GM12878 (cell line): Measurements from ENCODE around the gene ZNF581. TPM values are rescaled to one million over a fixed set of nuclear protein-coding genes. Genes with fewer than 3 reads are reported as not detected.

Experiments used
- CBX3 ChIP-seq: fragments of 200-600 bp; sonication (generic); IDR thresholded peaks from 2 replicates; pipeline ENCODE4 v1.6.1; 2016; ENCODE audit warnings: low read depth, borderline replicate concordance
- EED ChIP-seq: sonication (generic); IDR thresholded peaks from 2 replicates; pipeline ENCODE4 v1.6.1; 2016; ENCODE audit warnings: antibody characterized with exemption, low read depth
- EGR1 ChIP-seq, 2 experiments: IDR thresholded peaks; 1 replicate in 1 of 2; 2 replicates in 1 of 2; pipeline ENCODE4 v1.6.1; 2011 to 2012; ENCODE audit warnings: low read depth in 2 of 2, low read length in 2 of 2, borderline replicate concordance in 1 of 2, mild to moderate bottlenecking in 1 of 2, moderate library complexity in 1 of 2
- ETV6 ChIP-seq, 2 experiments: fragments of 450-650 bp in 1 of 2; IDR thresholded peaks in 1 of 2; conservative IDR thresholded peaks in 1 of 2; 2 replicates each; pipeline ENCODE4 v1.6.1; 2014; ENCODE audit warnings: antibody characterized with exemption in 1 of 2, borderline replicate concordance in 1 of 2, low read depth in 1 of 2, mild to moderate bottlenecking in 1 of 2, moderate library complexity in 1 of 2
- EZH2 ChIP-seq: IDR thresholded peaks from 2 replicates; pipeline ENCODE4 v1.6.1; 2012; ENCODE audit warnings: low read depth, mild to moderate bottlenecking, control low read depth, inconsistent platforms, low read length, borderline replicate concordance; ENCODE audit not compliant: control insufficient read depth
- IKZF2 ChIP-seq, 2 experiments: fragments of 450-650 bp; IDR thresholded peaks; 2 replicates each; pipeline ENCODE4 v1.6.1; 2017; ENCODE audit warnings: mild to moderate bottlenecking in 2 of 2, moderate library complexity in 2 of 2
- JUND ChIP-seq: IDR thresholded peaks from 2 replicates; pipeline ENCODE4 v1.6.1; 2012; ENCODE audit warnings: low read depth, mild to moderate bottlenecking, low read length, improper control_type of control experiment, moderate library complexity
- NBN ChIP-seq: fragments of 450-650 bp; IDR thresholded peaks from 2 replicates; pipeline ENCODE4 v1.6.1; 2016
- NFXL1 ChIP-seq: fragments of 450-650 bp; IDR thresholded peaks from 2 replicates; pipeline ENCODE4 v1.6.1; 2017; ENCODE audit warnings: antibody characterized with exemption, mild to moderate bottlenecking, borderline replicate concordance
- NRF1 ChIP-seq: conservative IDR thresholded peaks from 2 replicates; pipeline ENCODE4 v1.6.1; 2011; ENCODE audit warnings: mild to moderate bottlenecking, low read depth, low read length, improper control_type of control experiment
- POLR2AphosphoS5 ChIP-seq: IDR thresholded peaks from 2 replicates; pipeline ENCODE4 v1.6.1; 2011; ENCODE audit warnings: mild to moderate bottlenecking, low read length, inconsistent platforms
- RUNX3 ChIP-seq: IDR thresholded peaks from 2 replicates; pipeline ENCODE4 v1.6.1; 2012; ENCODE audit warnings: low read length, inconsistent platforms
- SMARCA5 ChIP-seq: fragments of 450-650 bp; IDR thresholded peaks from 2 replicates; pipeline ENCODE4 v1.6.1; 2017; ENCODE audit warnings: mild to moderate bottlenecking
- SRF ChIP-seq, 2 experiments: IDR thresholded peaks; 2 replicates each; pipeline ENCODE4 v1.6.1; 2011; ENCODE audit warnings: low read depth in 2 of 2, low read length in 2 of 2, mild to moderate bottlenecking in 1 of 2, moderate library complexity in 1 of 2
- polyA plus RNA-seq, 11 experiments: library from polyadenylated mRNA; depleted of rRNA in 4 of 11; unstranded in 6 of 11; stranded (reverse) in 5 of 11; fragments of >200 nt; fragmentation: Nextera tagmentation in 4 of 11; fragmentation: Illumina TruSeq in 1 of 11; extraction: Ambion mirVana in 4 of 11; extraction: Trizol in 1 of 11; gene quantifications; 1 replicate in 1 of 11; 2 replicates in 10 of 11; pipeline versions ENCODE4 v1.2.1 to v1.2.3, GENCODE V29; 2011 to 2016; ENCODE audit warnings: inconsistent platforms in 2 of 11, missing spikeins in 2 of 11, low read depth in 1 of 11
- total RNA-seq, 4 experiments: library from RNA; depleted of rRNA in 3 of 4; stranded (reverse); fragments of >200 nt in 3 of 4; fragmentation: Illumina TruSeq in 1 of 4; extraction: Trizol in 1 of 4; gene quantifications; 2 replicates each; pipeline versions ENCODE4 v1.2.1 to v1.2.3, GENCODE V29; 2013 to 2021
- TF ChIP-seq, protein P1 (sequence below): fragments of 450-650 bp; conservative IDR thresholded peaks from 2 replicates; pipeline ENCODE4 v1.6.1; 2017; ENCODE audit warnings: mild to moderate bottlenecking, moderate library complexity
- TF ChIP-seq, protein P2 (sequence below): IDR thresholded peaks from 2 replicates; pipeline ENCODE4 v1.6.1; 2011; ENCODE audit warnings: low read depth, low read length, improper control_type of control experiment, borderline replicate concordance
- TF ChIP-seq, protein P3 (sequence below), 3 experiments: IDR thresholded peaks in 2 of 3; conservative IDR thresholded peaks in 1 of 3; 2 replicates each; pipeline ENCODE4 v1.5.1; 2011; ENCODE audit warnings: low read depth in 3 of 3, low read length in 3 of 3, mild to moderate bottlenecking in 3 of 3, control low read depth in 2 of 3, moderate library complexity in 2 of 3, inconsistent platforms in 1 of 3, mixed read lengths in 1 of 3; ENCODE audit not compliant: control insufficient read depth in 2 of 3, insufficient read depth in 1 of 3; ENCODE audit errors: extremely low read depth in 1 of 3
- TF ChIP-seq, protein P4 (sequence below): fragments of 450-650 bp; IDR thresholded peaks from 2 replicates; pipeline ENCODE4 v1.6.1; 2017; ENCODE audit warnings: low read depth, mild to moderate bottlenecking, moderate library complexity
- TF ChIP-seq, protein P5 (sequence below): fragments of 450-650 bp; IDR thresholded peaks from 2 replicates; pipeline ENCODE4 v1.6.1; 2018; ENCODE audit warnings: borderline replicate concordance, mild to moderate bottlenecking; ENCODE audit not compliant: partially characterized antibody

Gene ZNF581
- total and polyA plus RNA-seq, 10 of the 15 experiments (the other 5 are each of a cell fraction or from before 2014, with no cell fraction given), result 4.7 to 45.4 (median 22.2) TPM

DNA sequence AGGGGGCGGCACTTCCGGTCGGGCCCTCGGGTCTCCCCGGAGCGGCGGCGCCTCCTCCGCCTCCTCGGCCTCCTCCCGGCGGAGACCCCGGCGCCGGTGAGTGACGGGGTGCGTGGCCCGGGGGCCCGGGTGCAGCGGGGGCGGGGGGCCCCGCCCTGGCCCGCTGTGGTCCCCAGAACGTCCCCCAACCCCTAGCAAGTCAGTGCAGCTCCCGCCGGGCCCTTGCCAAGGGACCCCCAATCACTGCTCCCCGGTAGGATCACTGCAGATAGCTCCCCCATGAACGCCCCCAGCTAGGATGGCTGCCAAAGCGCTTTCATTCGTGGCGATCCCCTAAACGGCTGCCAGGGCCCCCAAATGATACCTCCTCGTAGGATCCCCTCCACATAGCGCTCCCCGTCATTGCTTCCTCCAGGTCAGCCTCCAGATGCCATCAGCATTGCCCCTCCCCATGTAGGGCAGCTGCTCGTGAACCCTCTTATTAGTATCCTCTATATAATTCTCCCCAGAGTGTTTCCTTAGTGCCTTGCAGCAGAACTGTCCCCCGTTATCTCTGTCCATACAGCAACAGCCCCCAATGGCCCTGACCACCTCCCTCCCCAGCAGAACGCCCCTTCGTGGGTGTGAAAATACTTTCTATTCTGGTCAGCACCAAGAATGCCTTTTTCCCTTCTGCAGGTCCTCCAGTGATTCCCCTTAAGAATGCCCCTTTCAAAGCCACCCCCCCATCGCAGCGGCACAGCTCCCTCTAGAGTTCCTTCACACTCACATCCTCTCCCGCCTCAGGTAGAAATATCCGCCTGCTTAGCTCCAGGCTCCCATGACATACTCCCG is 37.6 kb upstream of the ZNF581 start, which contains the start of gene ZNF865 (continued):
- peak; percentile 57 to 68; a peak in 3 of 4 replicates for TF ChIP-seq IKZF2 (IDR thresholded peaks at IDR 0.05)
- peak; percentile 63; the same call in 1 of the 2 replicates for TF ChIP-seq EED
- TF ChIP-seq, protein P1, sequence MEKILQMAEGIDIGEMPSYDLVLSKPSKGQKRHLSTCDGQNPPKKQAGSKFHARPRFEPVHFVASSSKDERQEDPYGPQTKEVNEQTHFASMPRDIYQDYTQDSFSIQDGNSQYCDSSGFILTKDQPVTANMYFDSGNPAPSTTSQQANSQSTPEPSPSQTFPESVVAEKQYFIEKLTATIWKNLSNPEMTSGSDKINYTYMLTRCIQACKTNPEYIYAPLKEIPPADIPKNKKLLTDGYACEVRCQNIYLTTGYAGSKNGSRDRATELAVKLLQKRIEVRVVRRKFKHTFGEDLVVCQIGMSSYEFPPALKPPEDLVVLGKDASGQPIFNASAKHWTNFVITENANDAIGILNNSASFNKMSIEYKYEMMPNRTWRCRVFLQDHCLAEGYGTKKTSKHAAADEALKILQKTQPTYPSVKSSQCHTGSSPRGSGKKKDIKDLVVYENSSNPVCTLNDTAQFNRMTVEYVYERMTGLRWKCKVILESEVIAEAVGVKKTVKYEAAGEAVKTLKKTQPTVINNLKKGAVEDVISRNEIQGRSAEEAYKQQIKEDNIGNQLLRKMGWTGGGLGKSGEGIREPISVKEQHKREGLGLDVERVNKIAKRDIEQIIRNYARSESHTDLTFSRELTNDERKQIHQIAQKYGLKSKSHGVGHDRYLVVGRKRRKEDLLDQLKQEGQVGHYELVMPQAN, result 0 out of 2 replicates have a peak, but pooled peaks have one; percentile 29
- TF ChIP-seq, protein P2, sequence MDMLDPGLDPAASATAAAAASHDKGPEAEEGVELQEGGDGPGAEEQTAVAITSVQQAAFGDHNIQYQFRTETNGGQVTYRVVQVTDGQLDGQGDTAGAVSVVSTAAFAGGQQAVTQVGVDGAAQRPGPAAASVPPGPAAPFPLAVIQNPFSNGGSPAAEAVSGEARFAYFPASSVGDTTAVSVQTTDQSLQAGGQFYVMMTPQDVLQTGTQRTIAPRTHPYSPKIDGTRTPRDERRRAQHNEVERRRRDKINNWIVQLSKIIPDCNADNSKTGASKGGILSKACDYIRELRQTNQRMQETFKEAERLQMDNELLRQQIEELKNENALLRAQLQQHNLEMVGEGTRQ, result no peak
- TF ChIP-seq EZH2, result no peak
- TF ChIP-seq EGR1 (IDR thresholded peaks at IDR 0.05; ENCODE audit: borderline replicate concordance in 1 of 2, low read depth in 2 of 2, low read length in 2 of 2), result 0 out of 3 replicates have a peak, but pooled peaks of 1 of the 2 experiments have one; percentile 46
- TF ChIP-seq, protein P3, sequence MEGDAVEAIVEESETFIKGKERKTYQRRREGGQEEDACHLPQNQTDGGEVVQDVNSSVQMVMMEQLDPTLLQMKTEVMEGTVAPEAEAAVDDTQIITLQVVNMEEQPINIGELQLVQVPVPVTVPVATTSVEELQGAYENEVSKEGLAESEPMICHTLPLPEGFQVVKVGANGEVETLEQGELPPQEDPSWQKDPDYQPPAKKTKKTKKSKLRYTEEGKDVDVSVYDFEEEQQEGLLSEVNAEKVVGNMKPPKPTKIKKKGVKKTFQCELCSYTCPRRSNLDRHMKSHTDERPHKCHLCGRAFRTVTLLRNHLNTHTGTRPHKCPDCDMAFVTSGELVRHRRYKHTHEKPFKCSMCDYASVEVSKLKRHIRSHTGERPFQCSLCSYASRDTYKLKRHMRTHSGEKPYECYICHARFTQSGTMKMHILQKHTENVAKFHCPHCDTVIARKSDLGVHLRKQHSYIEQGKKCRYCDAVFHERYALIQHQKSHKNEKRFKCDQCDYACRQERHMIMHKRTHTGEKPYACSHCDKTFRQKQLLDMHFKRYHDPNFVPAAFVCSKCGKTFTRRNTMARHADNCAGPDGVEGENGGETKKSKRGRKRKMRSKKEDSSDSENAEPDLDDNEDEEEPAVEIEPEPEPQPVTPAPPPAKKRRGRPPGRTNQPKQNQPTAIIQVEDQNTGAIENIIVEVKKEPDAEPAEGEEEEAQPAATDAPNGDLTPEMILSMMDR (IDR thresholded peaks at IDR 0.05 in 2 of 3, conservative IDR thresholded peaks at IDR 0.05 in 1 of 3; ENCODE audit: control insufficient read depth in 2 of 3, extremely low read depth in 1 of 3, insufficient read depth in 1 of 3, low read depth in 3 of 3, low read length in 3 of 3), result peak; percentile 78 to 93 (median 81); a peak in 5 of 6 replicates
- peak; percentile 67; the same call in 1 of the 2 replicates for TF ChIP-seq SMARCA5
- TF ChIP-seq, protein P4, sequence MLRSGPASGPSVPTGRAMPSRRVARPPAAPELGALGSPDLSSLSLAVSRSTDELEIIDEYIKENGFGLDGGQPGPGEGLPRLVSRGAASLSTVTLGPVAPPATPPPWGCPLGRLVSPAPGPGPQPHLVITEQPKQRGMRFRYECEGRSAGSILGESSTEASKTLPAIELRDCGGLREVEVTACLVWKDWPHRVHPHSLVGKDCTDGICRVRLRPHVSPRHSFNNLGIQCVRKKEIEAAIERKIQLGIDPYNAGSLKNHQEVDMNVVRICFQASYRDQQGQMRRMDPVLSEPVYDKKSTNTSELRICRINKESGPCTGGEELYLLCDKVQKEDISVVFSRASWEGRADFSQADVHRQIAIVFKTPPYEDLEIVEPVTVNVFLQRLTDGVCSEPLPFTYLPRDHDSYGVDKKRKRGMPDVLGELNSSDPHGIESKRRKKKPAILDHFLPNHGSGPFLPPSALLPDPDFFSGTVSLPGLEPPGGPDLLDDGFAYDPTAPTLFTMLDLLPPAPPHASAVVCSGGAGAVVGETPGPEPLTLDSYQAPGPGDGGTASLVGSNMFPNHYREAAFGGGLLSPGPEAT, result peak; percentile 85
- TF ChIP-seq NRF1, result no peak
- 0 out of 2 replicates have a peak, but pooled peaks have one; percentile 23 for TF ChIP-seq POLR2AphosphoS5
- TF ChIP-seq CBX3, result no peak
- peak; percentile 90 for TF ChIP-seq NBN
- no peak for TF ChIP-seq NFXL1
- no peak for TF ChIP-seq SRF (IDR thresholded peaks at IDR 0.05; ENCODE audit: low read depth in 2 of 2, low read length in 2 of 2)
- peak in 1 of 2 experiments; percentile 42; a peak in 1 of 4 replicates for TF ChIP-seq ETV6 (conservative IDR thresholded peaks at IDR 0.05 in 1 of 2, IDR thresholded peaks at IDR 0.05 in 1 of 2; ENCODE audit: borderline replicate concordance in 1 of 2, low read depth in 1 of 2)
- TF ChIP-seq RUNX3, result peak; percentile 49
- peak; percentile 7; the same call in 1 of the 2 replicates for TF ChIP-seq JUND
- TF ChIP-seq, protein P5, sequence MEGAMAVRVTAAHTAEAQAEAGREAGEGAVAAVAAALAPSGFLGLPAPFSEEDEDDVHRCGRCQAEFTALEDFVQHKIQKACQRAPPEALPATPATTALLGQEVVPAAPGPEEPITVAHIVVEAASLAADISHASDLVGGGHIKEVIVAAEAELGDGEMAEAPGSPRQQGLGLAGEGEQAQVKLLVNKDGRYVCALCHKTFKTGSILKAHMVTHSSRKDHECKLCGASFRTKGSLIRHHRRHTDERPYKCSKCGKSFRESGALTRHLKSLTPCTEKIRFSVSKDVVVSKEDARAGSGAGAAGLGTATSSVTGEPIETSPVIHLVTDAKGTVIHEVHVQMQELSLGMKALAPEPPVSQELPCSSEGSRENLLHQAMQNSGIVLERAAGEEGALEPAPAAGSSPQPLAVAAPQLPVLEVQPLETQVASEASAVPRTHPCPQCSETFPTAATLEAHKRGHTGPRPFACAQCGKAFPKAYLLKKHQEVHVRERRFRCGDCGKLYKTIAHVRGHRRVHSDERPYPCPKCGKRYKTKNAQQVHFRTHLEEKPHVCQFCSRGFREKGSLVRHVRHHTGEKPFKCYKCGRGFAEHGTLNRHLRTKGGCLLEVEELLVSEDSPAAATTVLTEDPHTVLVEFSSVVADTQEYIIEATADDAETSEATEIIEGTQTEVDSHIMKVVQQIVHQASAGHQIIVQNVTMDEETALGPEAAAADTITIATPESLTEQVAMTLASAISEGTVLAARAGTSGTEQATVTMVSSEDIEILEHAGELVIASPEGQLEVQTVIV, result no peak
